D721Med (cell line): ENCODE results near the gene TNFRSF21.

Experiments
- DNase-seq: peaks from one replicate; pipeline ENCODE4 v3.0.0; 2011; ENCODE audit warnings: low spot score; ENCODE audit not compliant: insufficient read length
- FAIRE-seq: peaks from 2 replicates; lab custom pipeline; 2011; peaks lifted over from hg19 to GRCh38; lab: Jason Lieb, UNC
- CTCF ChIP-seq: IDR thresholded peaks from 2 replicates; pipeline ENCODE4 v1.5.1; 2012; ENCODE audit warnings: mild to moderate bottlenecking, control low read depth; ENCODE audit not compliant: insufficient read depth; ENCODE audit errors: missing control alignments

Gene TNFRSF21

GRCh38 chr6:47239546-47239945 lies 70.2 kb downstream of the TNFRSF21 start:
- no peak for TF ChIP-seq CTCF
- DNase-seq, result no peak
- FAIRE-seq, result no peak

GRCh38 chr6:47238456-47238995 lies 71.2 kb downstream of the TNFRSF21 start:
- TF ChIP-seq CTCF, result no peak
- FAIRE-seq, result no peak
- DNase-seq, result no peak

GRCh38 chr6:47237196-47237595 lies 72.5 kb downstream of the TNFRSF21 start:
- TF ChIP-seq CTCF, result no peak
- DNase-seq, result no peak
- FAIRE-seq, result no peak

- no peak for DNase-seq
- FAIRE-seq, result no peak
- no peak for TF ChIP-seq CTCF
These were observed 73.5 kb downstream of the TNFRSF21 start for GRCh38 chr6:47235964-47236760.

GRCh38 chr6:47235421-47235820 lies 74.3 kb downstream of the TNFRSF21 start:
- DNase-seq, result no peak

GRCh38 chr6:47234266-47234933 lies 75.3 kb downstream of the TNFRSF21 start:
- FAIRE-seq (no peak), DNase-seq (no peak)
- TF ChIP-seq CTCF, result no peak

More at GRCh38 chr6:47235421-47235820, 74.3 kb downstream of the TNFRSF21 start:
- no peak for TF ChIP-seq CTCF
- no peak for FAIRE-seq

GRCh38 chr6:47231151-47231550 lies 78.6 kb downstream of the TNFRSF21 start:
- no peak for TF ChIP-seq CTCF
- FAIRE-seq (no peak), DNase-seq (no peak)
